ENCODE results near the gene PRKG1.

The PRKG1 gene

DNA sequence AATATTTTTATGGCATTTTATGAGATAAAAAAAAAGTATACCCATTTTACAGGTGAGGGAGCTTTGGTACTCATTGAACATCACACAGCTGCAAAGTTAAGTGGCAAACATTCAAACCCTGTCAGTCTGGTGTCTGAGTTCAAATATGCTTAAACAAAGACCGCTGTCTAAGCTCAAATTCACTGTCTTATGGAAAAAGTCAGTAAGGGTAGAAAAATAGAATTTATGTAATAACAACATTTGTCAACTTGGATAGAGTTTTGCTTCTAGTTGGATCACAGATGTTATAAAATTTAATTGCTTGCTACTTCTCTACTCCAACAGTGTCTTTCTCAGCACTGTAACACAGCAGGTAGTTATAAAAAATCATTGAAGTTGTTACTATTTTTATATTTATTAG lies 786.8 kb downstream of the PRKG1 start:
- in situ Hi-C loops (cut with MboI; ENCODE audit: low pct_unique_long_range_greater_than_20kb, low sequenced_read_pairs, unreplicated experiment) = no loop called here
- no peak for DNase-seq (ENCODE audit: low spot score)
- TF ChIP-seq, protein P1, sequence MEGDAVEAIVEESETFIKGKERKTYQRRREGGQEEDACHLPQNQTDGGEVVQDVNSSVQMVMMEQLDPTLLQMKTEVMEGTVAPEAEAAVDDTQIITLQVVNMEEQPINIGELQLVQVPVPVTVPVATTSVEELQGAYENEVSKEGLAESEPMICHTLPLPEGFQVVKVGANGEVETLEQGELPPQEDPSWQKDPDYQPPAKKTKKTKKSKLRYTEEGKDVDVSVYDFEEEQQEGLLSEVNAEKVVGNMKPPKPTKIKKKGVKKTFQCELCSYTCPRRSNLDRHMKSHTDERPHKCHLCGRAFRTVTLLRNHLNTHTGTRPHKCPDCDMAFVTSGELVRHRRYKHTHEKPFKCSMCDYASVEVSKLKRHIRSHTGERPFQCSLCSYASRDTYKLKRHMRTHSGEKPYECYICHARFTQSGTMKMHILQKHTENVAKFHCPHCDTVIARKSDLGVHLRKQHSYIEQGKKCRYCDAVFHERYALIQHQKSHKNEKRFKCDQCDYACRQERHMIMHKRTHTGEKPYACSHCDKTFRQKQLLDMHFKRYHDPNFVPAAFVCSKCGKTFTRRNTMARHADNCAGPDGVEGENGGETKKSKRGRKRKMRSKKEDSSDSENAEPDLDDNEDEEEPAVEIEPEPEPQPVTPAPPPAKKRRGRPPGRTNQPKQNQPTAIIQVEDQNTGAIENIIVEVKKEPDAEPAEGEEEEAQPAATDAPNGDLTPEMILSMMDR (IDR thresholded peaks at IDR 0.05; ENCODE audit: extremely low read depth, insufficient read depth, missing control alignments) = no peak

- no peak for DNase-seq (ENCODE audit: low spot score)
- in situ Hi-C loops (cut with MboI; ENCODE audit: low pct_unique_long_range_greater_than_20kb, low sequenced_read_pairs, unreplicated experiment) = no loop called here
- TF ChIP-seq, protein P1 (IDR thresholded peaks at IDR 0.05; ENCODE audit: extremely low read depth, insufficient read depth, missing control alignments) = no peak
Observed at GRCh38 chr10:51861731-51862130, 787.4 kb downstream of the PRKG1 start.

GRCh38 chr10:51862149-51862548 lies 787.9 kb downstream of the PRKG1 start:
- in situ Hi-C loops (cut with MboI; ENCODE audit: low pct_unique_long_range_greater_than_20kb, low sequenced_read_pairs, unreplicated experiment) = no loop called here
- TF ChIP-seq, protein P1 (IDR thresholded peaks at IDR 0.05; ENCODE audit: extremely low read depth, insufficient read depth, missing control alignments) = no peak
- DNase-seq (ENCODE audit: low spot score) = no peak

GRCh38 chr10:51867956-51868355 lies 793.7 kb downstream of the PRKG1 start:
- TF ChIP-seq, protein P1 (IDR thresholded peaks at IDR 0.05; ENCODE audit: extremely low read depth, insufficient read depth, missing control alignments) = no peak
- DNase-seq (ENCODE audit: low spot score) = no peak
- in situ Hi-C loops (cut with MboI; ENCODE audit: low pct_unique_long_range_greater_than_20kb, low sequenced_read_pairs, unreplicated experiment) = no loop called here

GRCh38 chr10:51874131-51874530 lies 799.8 kb downstream of the PRKG1 start:
- in situ Hi-C loops (cut with MboI; ENCODE audit: low pct_unique_long_range_greater_than_20kb, low sequenced_read_pairs, unreplicated experiment) = no loop called here
- TF ChIP-seq, protein P1 (IDR thresholded peaks at IDR 0.05; ENCODE audit: extremely low read depth, insufficient read depth, missing control alignments) = no peak
- no peak for DNase-seq (ENCODE audit: low spot score)

GRCh38 chr10:51875610-51876009 lies 801.3 kb downstream of the PRKG1 start:
- no peak for DNase-seq (ENCODE audit: low spot score)
- TF ChIP-seq, protein P1 (IDR thresholded peaks at IDR 0.05; ENCODE audit: extremely low read depth, insufficient read depth, missing control alignments) = no peak
- in situ Hi-C loops (cut with MboI; ENCODE audit: low pct_unique_long_range_greater_than_20kb, low sequenced_read_pairs, unreplicated experiment) = no loop called here

- TF ChIP-seq, protein P1 (IDR thresholded peaks at IDR 0.05; ENCODE audit: extremely low read depth, insufficient read depth, missing control alignments) = no peak
- DNase-seq (ENCODE audit: low spot score) = no peak
- in situ Hi-C loops (cut with MboI; ENCODE audit: low pct_unique_long_range_greater_than_20kb, low sequenced_read_pairs, unreplicated experiment) = no loop called here
Observed at GRCh38 chr10:51876503-51876902, 802.2 kb downstream of the PRKG1 start.
